SK-N-MC (cell line): ENCODE measurements around the gene ULK3.

Experiments used
- EZH2 ChIP-seq: fragments of 200-600 bp; sonication (generic); IDR thresholded peaks from one replicate; pipeline ENCODE4 v1.6.1; 2017; ENCODE audit warnings: antibody characterized with exemption
- POLR2AphosphoS5 ChIP-seq: IDR thresholded peaks from 2 replicates; pipeline ENCODE4 v1.6.1; 2012; ENCODE audit warnings: mild to moderate bottlenecking, low read depth, low read length, borderline replicate concordance

DNA sequence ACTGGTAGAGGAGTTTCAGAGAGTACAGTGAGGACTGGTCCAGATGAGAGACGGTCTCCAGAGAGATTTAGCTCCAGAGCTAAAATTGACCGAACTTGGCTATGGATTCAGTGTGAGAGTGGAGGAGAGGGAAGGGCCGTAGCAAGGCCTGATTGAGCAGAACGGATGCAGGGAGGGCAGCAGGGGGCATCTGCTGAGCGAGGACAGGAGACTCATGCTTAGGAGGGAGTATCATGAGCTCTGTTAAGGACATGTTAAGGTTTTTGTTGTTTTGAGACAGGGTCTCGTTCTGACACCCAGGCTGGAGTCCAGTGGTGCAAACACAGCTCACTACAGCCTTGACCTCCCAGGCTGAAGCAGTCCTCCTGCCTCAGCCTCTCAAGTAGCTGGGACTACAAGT lies 38.0 kb downstream of the ULK3 start:
- TF ChIP-seq EZH2 (no peak), POLR2AphosphoS5 (no peak)
